ENCODE results near the gene NIPAL3. TPM values are rescaled to one million over a fixed set of nuclear protein-coding genes. Genes with fewer than 3 reads are reported as not detected.

NIPAL3 gene
- total RNA-seq, 1 experiment from 2014 or later, result 7.7 TPM

GRCh38 chr1:24383381-24383940 is 32.1 kb upstream of the NIPAL3 start:
- no peak overlapping the region for H2BK120ac ChIP-seq (ENCODE audit: low read depth, low read length, poor library complexity, severe bottlenecking)
- no peak overlapping the region for H3K27ac ChIP-seq (ENCODE audit: insufficient read length, low read depth, low read length)
- no peaks in the 10 kb centered on the region for H3K9me3 Mint-ChIP-seq
- H4K8ac ChIP-seq (replicated peaks; ENCODE audit: insufficient read length, low read depth, low read length), result no peak overlapping the region
- no peaks in the 10 kb centered on the region for H3K4me1 ChIP-seq (ENCODE audit: insufficient read depth, low read length)
- TF ChIP-seq CTCF (conservative IDR thresholded peaks at IDR 0.05), result no peak
- no peak overlapping the region for H3K9ac ChIP-seq (ENCODE audit: extremely low read depth, insufficient read length, low read length)
- no peak overlapping the region for H3K18ac ChIP-seq (ENCODE audit: insufficient read length, low read depth, low read length)
- no peak overlapping the region for H4K91ac ChIP-seq (ENCODE audit: insufficient read length, low read depth, low read length)
- no peak overlapping the region for H2BK5ac ChIP-seq (ENCODE audit: insufficient read length, low read length)
- peaks cover 0 to 4% of the 10 kb centered on the region in 2 experiments; a peak in 3 of 4 replicates for H3K4me1 Mint-ChIP-seq
- H3K14ac ChIP-seq (ENCODE audit: insufficient read depth, low read length), result no peak overlapping the region
- H3K79me1 ChIP-seq (ENCODE audit: insufficient read depth, low read depth, low read length, poor library complexity, severe bottlenecking), result no peaks in the 10 kb centered on the region
- no peaks in the 10 kb centered on the region for H3K27me3 ChIP-seq (ENCODE audit: insufficient read depth, low read length)
- H3K27ac Mint-ChIP-seq, result no peak overlapping the region
- H3K4ac ChIP-seq (ENCODE audit: low read depth, low read length), result no peak overlapping the region
- no peaks in the 10 kb centered on the region for H3K9me3 ChIP-seq (ENCODE audit: control insufficient read depth, low read depth, low read length)
- H4K20me1 ChIP-seq (ENCODE audit: control insufficient read depth, insufficient read depth, insufficient read length), result no peaks in the 10 kb centered on the region
- H3T11ph ChIP-seq (ENCODE audit: low read length), result no peak overlapping the region
- H3K4me2 ChIP-seq (ENCODE audit: insufficient read depth, insufficient read length, low read length), result no peak overlapping the region
- no peak overlapping the region for H2BK12ac ChIP-seq (ENCODE audit: insufficient read length, low read depth, low read length)
- WGBS (ENCODE audit: extremely low coverage, insufficient read length, low lambda C conversion rate), result no CpG with 5 or more reads among the region's 2 CpGs
- no peak overlapping the region for H3K4me3 Mint-ChIP-seq
- no peak overlapping the region for H4K5ac ChIP-seq (ENCODE audit: insufficient read length, low read depth, low read length)
- no peak overlapping the region for H3K56ac ChIP-seq (ENCODE audit: insufficient read length, low read depth, low read length)
- H2BK20ac ChIP-seq (ENCODE audit: low read depth, low read length, poor library complexity, severe bottlenecking), result no peak overlapping the region
- DNase-seq, result no peak
- no peak overlapping the region for H2BK15ac ChIP-seq (ENCODE audit: low read depth, low read length)
- H2AK5ac ChIP-seq (ENCODE audit: insufficient read length, low read length), result no peak overlapping the region
- no peak overlapping the region for H2AFZ ChIP-seq (ENCODE audit: low read length)
- H3K23ac ChIP-seq (ENCODE audit: insufficient read length, low read depth, low read length), result no peak overlapping the region
- no peaks in the 10 kb centered on the region for H3K27me3 Mint-ChIP-seq (ENCODE audit: low read depth)
- peaks cover 0 to 18% (median 16%) of the 10 kb centered on the region in 3 experiments; a peak in 4 of 7 replicates for H3K36me3 Mint-ChIP-seq (ENCODE audit: insufficient read depth in 1 of 3, low read depth in 3 of 3)
- no peaks in the 10 kb centered on the region for H3K23me2 ChIP-seq (ENCODE audit: insufficient read length, low read depth, low read length, poor library complexity, severe bottlenecking)
- H3K79me2 ChIP-seq (ENCODE audit: insufficient read depth, low read length), result no peaks in the 10 kb centered on the region

Measured in H9 (cell line).